HG03095 (cell line): ENCODE data around the gene INSIG1.

Source experiments
- ATAC-seq: cut with Tn5 transposase; IDR thresholded peaks from one replicate; pipeline ENCODE4 v1.9.1; 2021; ENCODE audit warnings: moderate library complexity; ENCODE audit not compliant: unreplicated experiment

Gene INSIG1

GRCh38 chr7:155324012-155324917 lies 26.6 kb downstream of the INSIG1 start:
- ATAC-seq = no peak

GRCh38 chr7:155324918-155325235 lies 27.2 kb downstream of the INSIG1 start:
- ATAC-seq = no peak

GRCh38 chr7:155326385-155326784 lies 28.7 kb downstream of the INSIG1 start:
- ATAC-seq = no peak

- ATAC-seq = no peak
These were observed 30.1 kb downstream of the INSIG1 start for GRCh38 chr7:155327590-155328320.

GRCh38 chr7:155329225-155329624 lies 31.5 kb downstream of the INSIG1 start:
- no peak for ATAC-seq

GRCh38 chr7:155331396-155331795 lies 33.7 kb downstream of the INSIG1 start:
- ATAC-seq = no peak

GRCh38 chr7:155333346-155334234 lies 35.9 kb downstream of the INSIG1 start:
- ATAC-seq = no peak

GRCh38 chr7:155336812-155337602 lies 39.3 kb downstream of the INSIG1 start:
- no peak for ATAC-seq

GRCh38 chr7:155337946-155338631 lies 40.4 kb downstream of the INSIG1 start:
- ATAC-seq = no peak

- ATAC-seq = no peak
These were observed 41.1 kb downstream of the INSIG1 start for GRCh38 chr7:155338632-155339320.

- ATAC-seq = no peak
These were observed 41.8 kb downstream of the INSIG1 start for GRCh38 chr7:155339474-155339873.

- no peak for ATAC-seq
These were observed 42.4 kb downstream of the INSIG1 start for GRCh38 chr7:155340071-155340531.

- ATAC-seq = no peak
These were observed 43.0 kb downstream of the INSIG1 start for GRCh38 chr7:155340721-155341120.

- no peak for ATAC-seq
These were observed 43.8 kb downstream of the INSIG1 start for GRCh38 chr7:155341463-155341983.

- ATAC-seq = no peak
These were observed 44.6 kb downstream of the INSIG1 start for GRCh38 chr7:155342313-155342712.

- ATAC-seq = no peak
These were observed 45.5 kb downstream of the INSIG1 start for GRCh38 chr7:155343150-155343549.

GRCh38 chr7:155343661-155344121 lies 46.0 kb downstream of the INSIG1 start:
- ATAC-seq = no peak

GRCh38 chr7:155344270-155344617 lies 46.6 kb downstream of the INSIG1 start:
- ATAC-seq = peak; percentile 32
